Loucy (cell line): ENCODE data around the gene NAV1.

Experiments used
- H2AFZ ChIP-seq: fragments of 200-600 bp; sonication (generic); 2 replicates; pipeline ENCODE4 v1.6.0; 2016; ENCODE audit warnings: antibody characterized with exemption, mild to moderate bottlenecking, low read length, moderate library complexity
- H3F3A ChIP-seq: fragments of 200-600 bp; 2 replicates; pipeline ENCODE4 v1.6.0; 2016; ENCODE audit warnings: antibody characterized with exemption, low read depth, mild to moderate bottlenecking
- H3K27me3 ChIP-seq: fragments of 200-600 bp; sonication (generic); 2 replicates; pipeline ENCODE4 v1.6.1; 2014; ENCODE audit warnings: low read length, mild to moderate bottlenecking; ENCODE audit not compliant: insufficient read depth, poor library complexity, severe bottlenecking
- H3K36me3 ChIP-seq: fragments of 200-600 bp; sonication (generic); 2 replicates; pipeline ENCODE4 v1.6.1; 2016; ENCODE audit warnings: low read length; ENCODE audit not compliant: insufficient read depth
- H3K4me1 ChIP-seq: fragments of 200-600 bp; sonication (generic); 2 replicates; pipeline ENCODE4 v1.5.1; 2014; ENCODE audit warnings: low read length, mild to moderate bottlenecking; ENCODE audit not compliant: insufficient read depth, poor library complexity, severe bottlenecking
- H3K4me2 ChIP-seq: fragments of 200-600 bp; sonication (generic); 2 replicates; pipeline ENCODE4 v1.6.0; 2014; ENCODE audit warnings: antibody characterized with exemption, low read length, low read depth, mild to moderate bottlenecking; ENCODE audit not compliant: poor library complexity, severe bottlenecking
- H3K4me3 ChIP-seq: fragments of 200-600 bp; sonication (generic); 2 replicates; pipeline ENCODE4 v1.5.1; 2014; ENCODE audit warnings: low read length, mild to moderate bottlenecking, mixed read lengths; ENCODE audit not compliant: poor library complexity, severe bottlenecking
- H3K79me2 ChIP-seq: fragments of 200-600 bp; sonication (generic); 2 replicates; pipeline ENCODE4 v1.6.1; 2014; ENCODE audit warnings: low read length; ENCODE audit not compliant: insufficient read depth
- H3K9ac ChIP-seq: fragments of 200-600 bp; sonication (generic); 2 replicates; pipeline ENCODE4 v1.6.0; 2014; ENCODE audit warnings: mild to moderate bottlenecking, low read depth, low read length, moderate library complexity; ENCODE audit not compliant: poor library complexity, severe bottlenecking
- H3K9me2 ChIP-seq: fragments of 200-600 bp; sonication (generic); replicated peaks from 2 replicates; pipeline ENCODE4 v1.6.1; 2016; ENCODE audit warnings: low read depth, low read length, mixed read lengths
- H3K9me3 ChIP-seq: fragments of 200-600 bp; sonication (generic); 2 replicates; pipeline ENCODE4 v1.6.1; 2014; ENCODE audit warnings: mild to moderate bottlenecking, antibody characterized with exemption, low read length, low read depth; ENCODE audit not compliant: insufficient read depth
- H4K20me1 ChIP-seq: fragments of 200-600 bp; sonication (generic); 2 replicates; pipeline ENCODE4 v1.6.0; 2014; ENCODE audit warnings: antibody characterized with exemption, low read length, mild to moderate bottlenecking; ENCODE audit not compliant: insufficient read depth, poor library complexity, severe bottlenecking
- EZH2phosphoT487 ChIP-seq: fragments of 200-600 bp; IDR thresholded peaks from 2 replicates; pipeline ENCODE4 v1.6.1; 2018; ENCODE audit warnings: antibody characterized with exemption, mild to moderate bottlenecking, moderate library complexity, borderline replicate concordance
- TF ChIP-seq, protein P1 (sequence below): fragments of 200-600 bp; sonication (generic); conservative IDR thresholded peaks from 2 replicates; pipeline ENCODE4 v1.5.1; 2014; ENCODE audit warnings: mild to moderate bottlenecking, antibody characterized with exemption, low read length

The NAV1 gene

DNA sequence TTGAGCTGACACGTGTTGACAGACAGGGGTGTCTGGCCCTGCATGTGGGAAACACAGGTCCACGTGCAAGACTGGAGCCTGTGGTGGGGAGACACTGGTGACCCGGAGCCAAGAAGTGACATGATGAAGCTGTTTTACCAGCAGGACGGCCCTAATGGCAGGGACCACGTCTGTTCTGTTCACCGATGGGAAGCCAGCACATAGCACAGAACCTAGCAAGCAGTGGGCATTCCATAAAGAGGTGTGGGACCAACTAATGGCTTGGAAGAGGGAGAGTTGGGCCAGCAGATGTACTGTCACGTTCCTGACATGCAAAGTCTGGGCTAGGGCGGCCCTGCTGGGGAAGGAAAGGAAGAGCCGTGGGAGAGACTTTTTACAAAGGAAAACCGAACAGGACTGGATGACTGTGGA, 15.3 kb downstream of the NAV1 start:
- Histone ChIP-seq H4K20me1 (no peaks in the 10 kb centered on the region), H3K27me3 (no peaks in the 10 kb centered on the region), H3K4me3 (no peak overlapping the region), H3K4me2 (no peak overlapping the region), H3K9me2 (no peaks in the 10 kb centered on the region), H3K9ac (no peak overlapping the region), H3K4me1 (no peaks in the 10 kb centered on the region), H3K79me2 (no peaks in the 10 kb centered on the region), H2AFZ (no peak overlapping the region), H3F3A (no peaks in the 10 kb centered on the region), H3K36me3 (no peaks in the 10 kb centered on the region), H3K9me3 (no peaks in the 10 kb centered on the region)
- TF ChIP-seq, protein P1, sequence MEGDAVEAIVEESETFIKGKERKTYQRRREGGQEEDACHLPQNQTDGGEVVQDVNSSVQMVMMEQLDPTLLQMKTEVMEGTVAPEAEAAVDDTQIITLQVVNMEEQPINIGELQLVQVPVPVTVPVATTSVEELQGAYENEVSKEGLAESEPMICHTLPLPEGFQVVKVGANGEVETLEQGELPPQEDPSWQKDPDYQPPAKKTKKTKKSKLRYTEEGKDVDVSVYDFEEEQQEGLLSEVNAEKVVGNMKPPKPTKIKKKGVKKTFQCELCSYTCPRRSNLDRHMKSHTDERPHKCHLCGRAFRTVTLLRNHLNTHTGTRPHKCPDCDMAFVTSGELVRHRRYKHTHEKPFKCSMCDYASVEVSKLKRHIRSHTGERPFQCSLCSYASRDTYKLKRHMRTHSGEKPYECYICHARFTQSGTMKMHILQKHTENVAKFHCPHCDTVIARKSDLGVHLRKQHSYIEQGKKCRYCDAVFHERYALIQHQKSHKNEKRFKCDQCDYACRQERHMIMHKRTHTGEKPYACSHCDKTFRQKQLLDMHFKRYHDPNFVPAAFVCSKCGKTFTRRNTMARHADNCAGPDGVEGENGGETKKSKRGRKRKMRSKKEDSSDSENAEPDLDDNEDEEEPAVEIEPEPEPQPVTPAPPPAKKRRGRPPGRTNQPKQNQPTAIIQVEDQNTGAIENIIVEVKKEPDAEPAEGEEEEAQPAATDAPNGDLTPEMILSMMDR: no peak
- no peak for TF ChIP-seq EZH2phosphoT487

DNA sequence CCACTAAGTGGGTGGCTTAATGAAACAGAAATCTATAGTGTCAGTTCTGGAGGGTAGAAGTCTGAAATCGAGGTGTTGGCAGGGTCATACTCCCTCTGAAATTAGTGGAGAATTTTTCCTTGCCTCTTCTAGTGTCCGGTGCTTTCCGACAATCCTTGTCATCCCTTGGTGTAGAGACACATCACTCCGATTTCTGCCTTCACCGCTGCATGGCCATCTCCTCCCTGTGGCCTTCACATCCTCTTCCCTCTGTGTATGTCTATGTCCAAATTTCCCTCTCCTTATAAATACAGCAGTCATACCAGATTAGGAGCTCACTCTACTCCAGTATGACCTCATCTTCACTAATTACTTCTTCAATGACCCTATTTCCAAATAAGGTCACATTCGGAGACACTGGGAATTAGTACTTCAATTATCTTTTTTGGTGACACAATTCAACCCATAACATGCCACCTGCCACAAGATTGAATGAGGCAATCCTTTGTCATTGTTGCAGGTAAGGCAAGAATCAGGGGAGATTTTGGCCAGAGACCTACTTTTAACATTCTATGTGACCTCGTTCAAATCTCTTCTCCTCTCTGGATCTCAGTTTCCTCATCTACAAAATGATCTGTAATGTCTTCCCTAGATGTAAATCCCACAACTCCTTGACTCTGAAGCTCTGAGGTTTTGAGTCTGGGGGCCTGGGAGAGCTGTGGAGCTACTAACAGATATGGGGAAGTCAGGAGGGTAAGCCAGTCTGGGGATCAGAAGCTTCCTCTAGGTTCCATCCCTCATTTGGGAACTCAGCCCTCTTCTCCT, 16.1 kb downstream of the NAV1 start:
- TF ChIP-seq, protein P1: no peak
- TF ChIP-seq EZH2phosphoT487: no peak
- Histone ChIP-seq H3K4me2 (no peak overlapping the region), H3K9ac (no peak overlapping the region), H3F3A (no peaks in the 10 kb centered on the region), H3K79me2 (no peaks in the 10 kb centered on the region), H3K9me3 (no peaks in the 10 kb centered on the region), H3K4me3 (no peak overlapping the region), H3K36me3 (no peaks in the 10 kb centered on the region), H3K27me3 (no peaks in the 10 kb centered on the region), H3K4me1 (no peaks in the 10 kb centered on the region), H4K20me1 (no peaks in the 10 kb centered on the region), H3K9me2 (no peaks in the 10 kb centered on the region), H2AFZ (no peak overlapping the region)

DNA sequence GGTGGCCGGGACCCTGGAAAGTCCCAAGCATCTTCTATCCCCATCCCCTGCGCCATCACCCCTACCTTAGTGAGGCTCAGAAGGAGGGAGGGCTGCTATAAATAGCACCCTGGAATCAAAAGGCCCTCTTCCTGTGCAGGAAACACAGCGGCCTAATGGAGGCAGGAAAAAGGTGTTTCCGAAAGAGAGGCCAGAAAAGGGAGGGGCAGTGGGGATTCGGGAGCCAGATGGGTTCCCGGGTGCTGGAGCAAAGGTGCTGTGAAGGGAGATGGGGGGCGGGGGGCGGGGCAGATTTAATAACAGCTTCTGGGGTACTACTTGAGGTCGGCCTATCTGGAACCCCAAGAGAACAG, 16.6 kb downstream of the NAV1 start:
- Histone ChIP-seq H3K4me1 (no peaks in the 10 kb centered on the region), H3F3A (no peaks in the 10 kb centered on the region), H4K20me1 (no peaks in the 10 kb centered on the region), H3K9me3 (no peaks in the 10 kb centered on the region), H3K36me3 (no peaks in the 10 kb centered on the region), H3K9me2 (no peaks in the 10 kb centered on the region), H3K4me3 (no peak overlapping the region), H3K27me3 (no peaks in the 10 kb centered on the region), H2AFZ (no peak overlapping the region), H3K9ac (no peak overlapping the region), H3K79me2 (no peaks in the 10 kb centered on the region), H3K4me2 (no peak overlapping the region)
- TF ChIP-seq, protein P1: no peak
- no peak for TF ChIP-seq EZH2phosphoT487
